Stimulated activated CD4-positive, alpha-beta T cell treated with anti-CD3 and anti-CD28 coated beads, Interleukin-12 subunit alpha, Interleukin-12 subunit beta, amount 100 ng/mL, for 24 hours (primary cell): ENCODE measurements around the gene PFDN2.

Experiments
- DNase-seq, 2 experiments: peaks; one replicate each; pipeline ENCODE4 v3.0.0-alpha.2; 2020; ENCODE audit warnings: low read depth in 2 of 2

Gene PFDN2

GRCh38 chr1:161052899-161053298 lies 64.9 kb downstream of the PFDN2 start:
- no peak for DNase-seq

GRCh38 chr1:161051219-161051618 lies 66.6 kb downstream of the PFDN2 start:
- no peak for DNase-seq
